HEK293 (cell line): Measurements from ENCODE around the gene JAML.

ENCODE experiments used
- CTCF ChIA-PET: fragments of 350-600 bp; formaldehyde crosslinking; extraction: SDS; loops from one replicate; lab custom pipeline; 2021; ENCODE audit warnings: antibody characterized with exemption; lab: Yijun Ruan, JAX
- POLR2A ChIA-PET: fragments of 300-600 bp; formaldehyde crosslinking; extraction: SDS; loops from one replicate; lab custom pipeline; 2020; ENCODE audit warnings: antibody characterized with exemption, inconsistent platforms; lab: Yijun Ruan, JAX
- H3K27ac ChIP-seq: fragments of 200-500 bp; sonication (Bioruptor generic); 2 replicates; pipeline ENCODE4 v1.5.1; 2014; ENCODE audit warnings: low read depth, low read length, control low read depth, inconsistent platforms; ENCODE audit errors: extremely low read depth
- H3K36me3 ChIP-seq, 2 experiments: fragments of 200-500 bp in 1 of 2; sonication (Bioruptor generic) in 1 of 2; 1 replicate in 1 of 2; 2 replicates in 1 of 2; pipeline ENCODE4 v1.5.1; 2014 to 2017; ENCODE audit warnings: inconsistent platforms in 2 of 2, low read length in 2 of 2; ENCODE audit not compliant: control insufficient read depth in 2 of 2, insufficient read depth in 1 of 2
- H3K4me1 ChIP-seq: fragments of 200-500 bp; sonication (Bioruptor generic); 2 replicates; pipeline ENCODE4 v1.5.1; 2014; ENCODE audit warnings: mild to moderate bottlenecking, low read length, inconsistent platforms; ENCODE audit not compliant: control insufficient read depth, insufficient read depth
- H3K4me3 ChIP-seq: 2 replicates; pipeline ENCODE4 v1.5.1; 2011; ENCODE audit warnings: low read depth, mild to moderate bottlenecking, control low read depth, low read length, moderate library complexity
- H3K9me3 ChIP-seq: fragments of 200-500 bp; sonication (Bioruptor generic); 2 replicates; pipeline ENCODE4 v1.5.1; 2014; ENCODE audit warnings: low read depth, low read length, inconsistent platforms; ENCODE audit not compliant: control insufficient read depth, insufficient read depth
- BCL6B ChIP-seq: fragments of 450-650 bp; formaldehyde crosslinking; IDR thresholded peaks from 2 replicates; pipeline ENCODE4 v1.5.1; 2017; ENCODE audit warnings: missing biosample characterization, missing genetic modification characterization
- GFI1B ChIP-seq: fragments of 450-650 bp; formaldehyde crosslinking; IDR thresholded peaks from 2 replicates; pipeline ENCODE4 v1.5.1; 2016; ENCODE audit warnings: missing biosample characterization, missing genetic modification characterization
- GLI4 ChIP-seq: fragments of 450-650 bp; formaldehyde crosslinking; IDR thresholded peaks from 2 replicates; pipeline ENCODE4 v1.5.1; 2016; ENCODE audit warnings: missing biosample characterization, missing genetic modification characterization
- PRDM6 ChIP-seq: fragments of 450-650 bp; formaldehyde crosslinking; IDR thresholded peaks from 2 replicates; pipeline ENCODE4 v1.5.1; 2017; ENCODE audit warnings: missing biosample characterization, missing genetic modification characterization
- ZFP41 ChIP-seq: fragments of 450-650 bp; formaldehyde crosslinking; IDR thresholded peaks from 2 replicates; pipeline ENCODE4 v1.5.1; 2016; ENCODE audit warnings: missing biosample characterization, missing genetic modification characterization, borderline replicate concordance
- ZNF10 ChIP-seq: fragments of 450-650 bp; formaldehyde crosslinking; IDR thresholded peaks from 2 replicates; pipeline ENCODE4 v1.5.1; 2017; ENCODE audit warnings: missing biosample characterization, missing genetic modification characterization
- ZNF266 ChIP-seq: fragments of 450-650 bp; formaldehyde crosslinking; IDR thresholded peaks from 2 replicates; pipeline ENCODE4 v1.5.1; 2016; ENCODE audit warnings: missing biosample characterization, missing genetic modification characterization, low read depth
- ZNF350 ChIP-seq: fragments of 450-650 bp; formaldehyde crosslinking; IDR thresholded peaks from 2 replicates; pipeline ENCODE4 v1.5.0; 2017; ENCODE audit warnings: missing biosample characterization, mild to moderate bottlenecking, missing genetic modification characterization
- ZNF394 ChIP-seq: fragments of 450-650 bp; formaldehyde crosslinking; IDR thresholded peaks from 2 replicates; pipeline ENCODE4 v1.5.1; 2016; ENCODE audit warnings: missing biosample characterization, missing genetic modification characterization, mild to moderate bottlenecking, moderate library complexity, borderline replicate concordance
- ZNF621 ChIP-seq: fragments of 450-650 bp; formaldehyde crosslinking; IDR thresholded peaks from 2 replicates; pipeline ENCODE4 v1.5.1; 2017; ENCODE audit warnings: missing biosample characterization, missing genetic modification characterization
- ZNF623 ChIP-seq: fragments of 450-650 bp; formaldehyde crosslinking; IDR thresholded peaks from 2 replicates; pipeline ENCODE4 v1.5.1; 2016; ENCODE audit warnings: missing biosample characterization, missing genetic modification characterization
- ZNF629 ChIP-seq: fragments of 450-650 bp; formaldehyde crosslinking; IDR thresholded peaks from 2 replicates; pipeline ENCODE4 v1.5.1; 2017; ENCODE audit warnings: missing biosample characterization, missing genetic modification characterization
- ZNF701 ChIP-seq: fragments of 450-650 bp; formaldehyde crosslinking; IDR thresholded peaks from 2 replicates; pipeline ENCODE4 v1.5.1; 2016; ENCODE audit warnings: missing biosample characterization, missing genetic modification characterization
- ZSCAN23 ChIP-seq: fragments of 450-650 bp; formaldehyde crosslinking; IDR thresholded peaks from 2 replicates; pipeline ENCODE4 v1.5.1; 2016; ENCODE audit warnings: missing biosample characterization, missing genetic modification characterization
- TF ChIP-seq, protein P1 (sequence below): fragments of 450-650 bp; IDR thresholded peaks from 2 replicates; pipeline ENCODE4 v1.5.1; 2018; ENCODE audit warnings: missing biosample characterization, mild to moderate bottlenecking, missing genetic modification characterization
- TF ChIP-seq, protein P2 (sequence below): fragments of 450-650 bp; formaldehyde crosslinking; IDR thresholded peaks from 2 replicates; pipeline ENCODE4 v1.5.1; 2016; ENCODE audit warnings: missing biosample characterization, missing genetic modification characterization
- TF ChIP-seq, protein P3 (sequence below): fragments of 450-650 bp; formaldehyde crosslinking; IDR thresholded peaks from 2 replicates; pipeline ENCODE4 v1.5.1; 2016; ENCODE audit warnings: missing biosample characterization, missing genetic modification characterization

The JAML gene

GRCh38 chr11:118217575-118217974, 7.2 kb downstream of the JAML start:
- TF ChIP-seq GFI1B (tag by site-specific recombination) (no peak), ZNF266 (tag by site-specific recombination) (no peak), BCL6B (tag by site-specific recombination) (no peak), ZNF621 (no peak), ZNF10 (tag by site-specific recombination) (no peak), ZFP41 (tag by site-specific recombination) (no peak), ZNF350 (tag by site-specific recombination) (no peak), ZNF394 (no peak), ZNF623 (tag by site-specific recombination) (no peak), PRDM6 (tag by site-specific recombination) (no peak), ZSCAN23 (tag by site-specific recombination) (no peak), ZNF701 (no peak), GLI4 (tag by site-specific recombination) (no peak), ZNF629 (tag by site-specific recombination) (no peak)
- TF ChIP-seq, protein P1, sequence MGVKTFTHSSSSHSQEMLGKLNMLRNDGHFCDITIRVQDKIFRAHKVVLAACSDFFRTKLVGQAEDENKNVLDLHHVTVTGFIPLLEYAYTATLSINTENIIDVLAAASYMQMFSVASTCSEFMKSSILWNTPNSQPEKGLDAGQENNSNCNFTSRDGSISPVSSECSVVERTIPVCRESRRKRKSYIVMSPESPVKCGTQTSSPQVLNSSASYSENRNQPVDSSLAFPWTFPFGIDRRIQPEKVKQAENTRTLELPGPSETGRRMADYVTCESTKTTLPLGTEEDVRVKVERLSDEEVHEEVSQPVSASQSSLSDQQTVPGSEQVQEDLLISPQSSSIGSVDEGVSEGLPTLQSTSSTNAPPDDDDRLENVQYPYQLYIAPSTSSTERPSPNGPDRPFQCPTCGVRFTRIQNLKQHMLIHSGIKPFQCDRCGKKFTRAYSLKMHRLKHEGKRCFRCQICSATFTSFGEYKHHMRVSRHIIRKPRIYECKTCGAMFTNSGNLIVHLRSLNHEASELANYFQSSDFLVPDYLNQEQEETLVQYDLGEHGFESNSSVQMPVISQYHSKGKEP (tag by site-specific recombination) = no peak
- TF ChIP-seq, protein P2, sequence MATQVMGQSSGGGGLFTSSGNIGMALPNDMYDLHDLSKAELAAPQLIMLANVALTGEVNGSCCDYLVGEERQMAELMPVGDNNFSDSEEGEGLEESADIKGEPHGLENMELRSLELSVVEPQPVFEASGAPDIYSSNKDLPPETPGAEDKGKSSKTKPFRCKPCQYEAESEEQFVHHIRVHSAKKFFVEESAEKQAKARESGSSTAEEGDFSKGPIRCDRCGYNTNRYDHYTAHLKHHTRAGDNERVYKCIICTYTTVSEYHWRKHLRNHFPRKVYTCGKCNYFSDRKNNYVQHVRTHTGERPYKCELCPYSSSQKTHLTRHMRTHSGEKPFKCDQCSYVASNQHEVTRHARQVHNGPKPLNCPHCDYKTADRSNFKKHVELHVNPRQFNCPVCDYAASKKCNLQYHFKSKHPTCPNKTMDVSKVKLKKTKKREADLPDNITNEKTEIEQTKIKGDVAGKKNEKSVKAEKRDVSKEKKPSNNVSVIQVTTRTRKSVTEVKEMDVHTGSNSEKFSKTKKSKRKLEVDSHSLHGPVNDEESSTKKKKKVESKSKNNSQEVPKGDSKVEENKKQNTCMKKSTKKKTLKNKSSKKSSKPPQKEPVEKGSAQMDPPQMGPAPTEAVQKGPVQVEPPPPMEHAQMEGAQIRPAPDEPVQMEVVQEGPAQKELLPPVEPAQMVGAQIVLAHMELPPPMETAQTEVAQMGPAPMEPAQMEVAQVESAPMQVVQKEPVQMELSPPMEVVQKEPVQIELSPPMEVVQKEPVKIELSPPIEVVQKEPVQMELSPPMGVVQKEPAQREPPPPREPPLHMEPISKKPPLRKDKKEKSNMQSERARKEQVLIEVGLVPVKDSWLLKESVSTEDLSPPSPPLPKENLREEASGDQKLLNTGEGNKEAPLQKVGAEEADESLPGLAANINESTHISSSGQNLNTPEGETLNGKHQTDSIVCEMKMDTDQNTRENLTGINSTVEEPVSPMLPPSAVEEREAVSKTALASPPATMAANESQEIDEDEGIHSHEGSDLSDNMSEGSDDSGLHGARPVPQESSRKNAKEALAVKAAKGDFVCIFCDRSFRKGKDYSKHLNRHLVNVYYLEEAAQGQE (tag by site-specific recombination) = no peak
- TF ChIP-seq, protein P3, sequence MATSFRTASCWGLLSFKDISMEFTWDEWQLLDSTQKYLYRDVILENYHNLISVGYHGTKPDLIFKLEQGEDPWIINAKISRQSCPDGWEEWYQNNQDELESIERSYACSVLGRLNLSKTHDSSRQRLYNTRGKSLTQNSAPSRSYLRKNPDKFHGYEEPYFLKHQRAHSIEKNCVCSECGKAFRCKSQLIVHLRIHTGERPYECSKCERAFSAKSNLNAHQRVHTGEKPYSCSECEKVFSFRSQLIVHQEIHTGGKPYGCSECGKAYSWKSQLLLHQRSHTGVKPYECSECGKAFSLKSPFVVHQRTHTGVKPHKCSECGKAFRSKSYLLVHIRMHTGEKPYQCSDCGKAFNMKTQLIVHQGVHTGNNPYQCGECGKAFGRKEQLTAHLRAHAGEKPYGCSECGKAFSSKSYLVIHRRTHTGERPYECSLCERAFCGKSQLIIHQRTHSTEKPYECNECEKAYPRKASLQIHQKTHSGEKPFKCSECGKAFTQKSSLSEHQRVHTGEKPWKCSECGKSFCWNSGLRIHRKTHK = no peak
- CTCF ChIA-PET = interaction anchor here (0.7 kb wide), 1 partner anchor 10 kb away, joined by 4 read pairs; no protein-coding TSS in a partner anchor
- no peaks in the 10 kb centered on the region for H3K9me3 ChIP-seq
- H3K4me1 ChIP-seq = no peaks in the 10 kb centered on the region
- H3K36me3 ChIP-seq = no peaks in the 10 kb centered on the region
- H3K27ac ChIP-seq = no peak overlapping the region
- no peak overlapping the region for H3K4me3 ChIP-seq
- POLR2A ChIA-PET = no interaction called here
